Ovary (tissue), 9 donors: ENCODE measurements around the gene ITPR3. TPM values are rescaled to one million over a fixed set of nuclear protein-coding genes. Genes with fewer than 3 reads are reported as not detected.

Experiments used
- DNase-seq, 5 donors: peaks; one replicate each; pipeline ENCODE4 v3.0.0-alpha.2; 2019 to 2020
- H3K27ac ChIP-seq, 2 donors: fragments of 200-600 bp; one replicate each; pipeline versions ENCODE4 v1.5.1 to v1.8.0; 2019 to 2022
- H3K27me3 ChIP-seq: fragments of 200-600 bp; one replicate; pipeline ENCODE4 v1.8.0; 2022
- H3K36me3 ChIP-seq: fragments of 200-600 bp; sonication (generic); one replicate; pipeline ENCODE4 v1.5.1; 2019
- H3K4me1 ChIP-seq: one replicate; pipeline ENCODE4 v1.8.1; 2013; ENCODE audit warnings: mild to moderate bottlenecking, moderate library complexity; ENCODE audit not compliant: insufficient read depth
- H3K4me3 ChIP-seq: fragments of 200-600 bp; sonication (generic); one replicate; pipeline ENCODE4 v1.5.1; 2017
- H3K9me3 ChIP-seq, 2 donors: fragments of 200-600 bp in 1 of 2; sonication (generic) in 1 of 2; one replicate each; pipeline versions ENCODE4 v1.5.1 to v1.8.1; 2013 to 2019; ENCODE audit warnings: mild to moderate bottlenecking in 1 of 2, moderate library complexity in 1 of 2
- EP300 ChIP-seq: sonication (generic); formaldehyde crosslinking; IDR thresholded peaks from one replicate; pipeline ENCODE4 v1.6.1; 2017; ENCODE audit warnings: antibody characterized with exemption
- POLR2A ChIP-seq: fragments of 450-650 bp; IDR thresholded peaks from one replicate; pipeline ENCODE4 v1.6.1; 2017; ENCODE audit warnings: antibody characterized with exemption, mild to moderate bottlenecking, moderate library complexity
- WGBS, 3 donors: extraction: QIAGEN DNeasy Blood & Tissue Kit in 1 of 3; methylation state at CpG; one replicate each; pipeline versions ENCODE4 v1.1.5 to v1.1.7; 2013 to 2017; 5-methylcytosine and 5-hydroxymethylcytosine counted together
- intact Hi-C, 4 donors: fragments of 100-400 bp; cut with DNase I; formaldehyde crosslinking; loops; one replicate each; pipeline versions ENCODE4 v1.11.0 to v1.15.1; 2022 to 2023
- polyA plus RNA-seq, 2 donors: library from polyadenylated mRNA; stranded (reverse); fragments of 200-250 nt in 1 of 2; fragments of 350-450 nt in 1 of 2; fragmentation: Illumina TruSeq in 1 of 2; extraction: RNeasy Lipid Tissue Mini Kit (QIAGEN cat#74804) in 1 of 2; gene quantifications; one replicate each; pipeline ENCODE4 v1.2.3, GENCODE V29; 2013 to 2014
- total RNA-seq, 7 donors: library from RNA; depleted of rRNA in 2 of 7; stranded (reverse); fragments of >200 nt in 2 of 7; fragmentation: NEBNext Ultra II Directional in 3 of 7; extraction: Animal tissue kit (Norgen Biotek cat#: 25700) in 3 of 7; gene quantifications; one replicate each; pipeline versions ENCODE4 v1.1.0 to v1.2.4, GENCODE V29; 2016 to 2023
- TF ChIP-seq, protein P1 (sequence below), 3 donors: fragments of 450-650 bp in 2 of 3; fragments of 200-600 bp in 1 of 3; IDR thresholded peaks; one replicate each; pipeline versions ENCODE4 v1.5.1 to v1.8.0; 2016 to 2022; ENCODE audit warnings: antibody characterized with exemption in 3 of 3, mild to moderate bottlenecking in 1 of 3
- donor health status: DM: no; HTN: no; CAD: no; lungs with moderate emphysema.
- donor health status: DM: no; HTN: no; CAD: no.
- donor health status: Bipolar disorder and iron deficiency.
- donor health status: DM: yes; HTN: yes; CAD: no.
- donor health status: DM: no; HTN: no; CAD: no.
- donor health status: DM: yes; HTN: yes; CAD: no.

ITPR3 gene
- total and polyA plus RNA-seq, 9 donors = 3.6 to 31.1 (median 11.7) TPM

DNA sequence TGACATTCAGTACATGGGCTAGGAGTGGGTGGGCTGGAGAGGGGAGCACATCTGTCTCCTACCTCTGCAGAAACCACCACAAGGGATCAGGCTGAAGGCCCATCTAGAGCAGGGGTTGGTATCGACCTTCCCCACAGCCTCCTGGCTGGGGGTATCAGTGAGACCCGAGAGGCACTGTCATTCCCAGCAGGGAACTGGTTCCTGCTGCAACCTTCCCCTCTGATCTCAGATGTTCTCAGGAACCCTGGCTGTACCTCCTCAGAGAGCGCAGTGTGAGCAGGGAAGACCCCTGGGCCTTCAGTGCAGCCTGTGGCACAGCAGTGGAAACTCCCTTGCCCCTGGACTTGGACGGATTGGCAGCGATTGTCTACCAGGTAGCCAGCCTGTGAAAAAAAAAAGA, 117.8 kb downstream of the ITPR3 start:
- WGBS, 3 donors = 91 to 97% (median 94%) methylated on average over 5 of the region's 5 CpGs
- intact Hi-C loops = no loop called here
- no peak for DNase-seq
- TF ChIP-seq POLR2A (no peak), EP300 (no peak)
- TF ChIP-seq, protein P1, sequence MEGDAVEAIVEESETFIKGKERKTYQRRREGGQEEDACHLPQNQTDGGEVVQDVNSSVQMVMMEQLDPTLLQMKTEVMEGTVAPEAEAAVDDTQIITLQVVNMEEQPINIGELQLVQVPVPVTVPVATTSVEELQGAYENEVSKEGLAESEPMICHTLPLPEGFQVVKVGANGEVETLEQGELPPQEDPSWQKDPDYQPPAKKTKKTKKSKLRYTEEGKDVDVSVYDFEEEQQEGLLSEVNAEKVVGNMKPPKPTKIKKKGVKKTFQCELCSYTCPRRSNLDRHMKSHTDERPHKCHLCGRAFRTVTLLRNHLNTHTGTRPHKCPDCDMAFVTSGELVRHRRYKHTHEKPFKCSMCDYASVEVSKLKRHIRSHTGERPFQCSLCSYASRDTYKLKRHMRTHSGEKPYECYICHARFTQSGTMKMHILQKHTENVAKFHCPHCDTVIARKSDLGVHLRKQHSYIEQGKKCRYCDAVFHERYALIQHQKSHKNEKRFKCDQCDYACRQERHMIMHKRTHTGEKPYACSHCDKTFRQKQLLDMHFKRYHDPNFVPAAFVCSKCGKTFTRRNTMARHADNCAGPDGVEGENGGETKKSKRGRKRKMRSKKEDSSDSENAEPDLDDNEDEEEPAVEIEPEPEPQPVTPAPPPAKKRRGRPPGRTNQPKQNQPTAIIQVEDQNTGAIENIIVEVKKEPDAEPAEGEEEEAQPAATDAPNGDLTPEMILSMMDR (IDR thresholded peaks at IDR 0.05) = no peak
- Histone ChIP-seq H3K36me3 (no peaks in the 10 kb centered on the region), H3K27ac (no peak overlapping the region), H3K9me3 (no peaks in the 10 kb centered on the region), H3K4me3 (no peak overlapping the region), H3K4me1 (peaks cover 2% of the 10 kb centered on the region), H3K27me3 (no peaks in the 10 kb centered on the region)

DNA sequence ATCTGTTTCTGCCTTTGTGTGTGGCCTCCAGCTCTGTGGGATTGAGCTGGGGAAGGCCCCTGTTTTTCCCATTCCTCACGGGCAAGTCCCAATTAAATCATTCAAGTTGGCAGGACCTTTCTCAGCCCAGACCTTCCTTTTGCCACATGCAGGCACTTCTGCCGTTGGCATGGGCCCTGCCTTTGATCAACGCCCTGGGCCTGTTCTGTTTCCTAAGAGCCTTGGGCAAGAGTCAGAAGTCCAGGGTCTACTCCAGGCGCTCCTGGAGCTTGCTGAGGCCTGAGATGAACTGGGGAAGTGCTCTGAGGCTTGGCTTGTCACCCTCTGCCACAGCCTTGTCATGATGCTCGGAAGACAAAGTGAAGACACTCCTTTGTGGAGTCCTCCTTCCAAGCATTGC, 118.4 kb downstream of the ITPR3 start:
- Histone ChIP-seq H3K27ac (no peak overlapping the region), H3K4me3 (no peak overlapping the region), H3K36me3 (no peaks in the 10 kb centered on the region), H3K4me1 (peaks cover 2% of the 10 kb centered on the region), H3K27me3 (no peaks in the 10 kb centered on the region), H3K9me3 (no peaks in the 10 kb centered on the region)
- intact Hi-C loops = no loop called here
- 82 to 95% (median 93%) methylated on average over 5 of the region's 5 CpGs for WGBS, 3 donors
- TF ChIP-seq EP300 = no peak
- DNase-seq = no peak

DNA sequence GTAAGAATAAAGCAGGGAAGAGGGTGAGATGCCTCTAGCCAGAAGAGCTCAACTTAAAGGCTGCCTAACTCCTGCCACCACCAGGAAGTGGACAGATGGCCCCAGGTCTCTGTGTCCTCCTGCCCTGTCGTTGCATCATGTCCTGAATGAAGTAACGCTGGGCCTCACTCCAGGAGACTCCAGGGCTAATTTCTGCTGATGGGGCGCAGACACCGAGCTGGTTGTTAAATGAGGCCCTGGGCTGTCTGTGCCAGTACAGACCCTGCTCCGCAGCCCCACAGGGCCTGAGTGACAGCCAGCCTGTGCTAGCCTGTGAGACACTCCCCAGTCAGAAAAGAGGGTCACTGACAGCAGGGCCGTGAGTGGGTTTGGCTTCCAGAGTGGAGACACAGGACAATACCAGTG, 119.1 kb downstream of the ITPR3 start:
- peaks cover 2% of the 10 kb centered on the region for H3K4me1 ChIP-seq
- WGBS, 3 donors = 88 to 91% (median 89%) methylated on average over 6 of the region's 6 CpGs
- intact Hi-C loops = loop anchor here in 2 of 4 donors (10.0 kb wide), 1 partner anchor 415 kb away; no protein-coding TSS in a partner anchor
- H3K27me3 ChIP-seq = no peaks in the 10 kb centered on the region
- H3K4me3 ChIP-seq = no peak overlapping the region
- TF ChIP-seq, protein P1 (IDR thresholded peaks at IDR 0.05) = no peak
- TF ChIP-seq EP300 = no peak
- TF ChIP-seq POLR2A = no peak
- no peak for DNase-seq
- no peaks in the 10 kb centered on the region for H3K9me3 ChIP-seq
- H3K27ac ChIP-seq = no peak overlapping the region
- H3K36me3 ChIP-seq = no peaks in the 10 kb centered on the region

DNA sequence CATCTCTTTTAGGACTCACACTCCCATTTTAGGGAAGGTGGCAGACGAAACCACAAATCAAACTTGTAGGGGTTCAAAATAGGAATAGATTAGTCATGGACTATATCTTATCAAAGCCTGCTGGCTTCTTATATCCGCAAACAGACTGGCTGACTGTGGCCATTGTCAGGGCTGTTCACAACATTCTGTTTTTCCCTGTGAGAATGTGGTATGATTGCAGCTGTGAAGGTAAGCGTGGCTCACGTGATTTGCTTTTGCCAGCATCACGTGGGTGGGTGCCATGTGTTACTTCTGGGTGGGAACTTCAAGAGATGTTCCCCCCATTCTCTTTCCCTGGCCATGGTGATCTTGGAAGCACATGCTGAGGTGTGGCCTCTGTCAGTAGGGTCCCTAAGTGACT, 119.7 kb downstream of the ITPR3 start:
- intact Hi-C loops = loop anchor here in 2 of 4 donors (10.0 kb wide), 1 partner anchor 414 kb away; no protein-coding TSS in a partner anchor
- Histone ChIP-seq H3K9me3 (no peaks in the 10 kb centered on the region), H3K4me3 (no peak overlapping the region), H3K27me3 (no peaks in the 10 kb centered on the region), H3K36me3 (no peaks in the 10 kb centered on the region), H3K27ac (no peak overlapping the region), H3K4me1 (peaks cover 2% of the 10 kb centered on the region)
- DNase-seq = no peak
- TF ChIP-seq POLR2A (no peak), EP300 (no peak)
- TF ChIP-seq, protein P1 (IDR thresholded peaks at IDR 0.05) = no peak
- 79 to 90% (median 84%) methylated on average over 5 of the region's 5 CpGs for WGBS, 3 donors

DNA sequence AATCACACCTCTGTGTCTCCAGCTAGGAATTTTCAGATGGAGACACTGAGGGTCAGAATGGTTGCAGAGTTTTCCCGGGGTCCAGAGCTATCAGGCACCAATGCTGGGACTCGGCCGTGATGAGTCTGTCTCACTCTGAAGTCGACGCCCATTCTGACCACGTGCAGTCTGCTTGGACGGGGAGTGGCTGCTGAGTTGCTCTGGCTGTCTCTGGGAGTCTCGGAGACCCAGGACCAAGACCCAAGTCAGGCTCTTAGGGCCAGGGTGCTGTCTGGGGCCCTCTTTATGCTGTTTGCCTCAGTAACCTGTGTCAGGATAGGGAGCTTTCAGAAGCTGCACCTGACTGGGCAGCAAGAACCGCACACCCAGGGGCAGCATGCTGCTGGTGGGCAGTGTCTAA, 121.0 kb downstream of the ITPR3 start:
- no peak overlapping the region for H3K27ac ChIP-seq
- no peaks in the 10 kb centered on the region for H3K9me3 ChIP-seq
- H3K36me3 ChIP-seq = no peaks in the 10 kb centered on the region
- peaks cover 2% of the 10 kb centered on the region for H3K4me1 ChIP-seq
- no peaks in the 10 kb centered on the region for H3K27me3 ChIP-seq
- H3K4me3 ChIP-seq = no peak overlapping the region
- no peak for DNase-seq
- 21 to 38% (median 22%) methylated on average over 9 of the region's 9 CpGs for WGBS, 3 donors
- intact Hi-C loops = loop anchor here in 2 of 4 donors (10.0 kb wide), 1 partner anchor 413 kb away; no protein-coding TSS in a partner anchor
- TF ChIP-seq, protein P1 (IDR thresholded peaks at IDR 0.05) = no peak
- TF ChIP-seq EP300 (no peak), POLR2A (no peak)
